ENCODE measurements around the gene TLCD5.

DNA sequence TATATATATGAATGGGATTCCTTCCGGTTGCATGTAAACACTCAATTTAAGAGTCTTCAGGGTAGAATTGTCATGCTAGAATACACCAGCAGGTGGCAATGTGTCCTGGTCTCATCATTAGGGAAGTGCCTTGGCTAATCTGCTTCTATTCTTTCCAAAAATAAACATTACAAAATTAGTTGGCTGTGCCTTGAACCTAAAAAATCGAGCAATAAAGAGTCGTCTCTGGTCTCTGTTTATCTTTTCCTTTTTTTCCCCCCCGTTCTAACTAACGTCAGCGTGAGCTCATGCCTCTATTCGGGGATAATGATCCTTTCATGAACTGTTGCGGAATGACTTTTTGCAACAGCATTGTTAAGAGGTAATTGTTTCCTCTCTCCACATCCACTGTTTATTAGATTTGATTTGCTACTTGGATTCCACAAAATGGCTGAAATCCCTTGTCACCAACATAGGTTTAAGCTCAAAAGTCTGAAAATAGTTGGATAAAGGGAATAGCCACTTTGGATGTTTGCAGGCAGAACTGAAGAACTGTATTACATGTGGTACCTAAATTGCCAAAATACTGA, 9.9 kb downstream of the TLCD5 start:
- no peak for TF ChIP-seq EZH2 (IDR thresholded peaks at IDR 0.05; ENCODE audit: insufficient read depth, poor library complexity, severe bottlenecking)
- TF ChIP-seq EZH2phosphoT487 (IDR thresholded peaks at IDR 0.05; ENCODE audit: insufficient read depth, low read depth) = no peak
